Hepatocyte (in vitro differentiated cells): Measurements from ENCODE around the gene NOL9. TPM values are rescaled to one million over a fixed set of nuclear protein-coding genes. Genes with fewer than 3 reads are reported as not detected.

Experiments used
- DNase-seq: peaks from one replicate; pipeline ENCODE4 v3.0.0-alpha.2; 2016; ENCODE audit warnings: low spot score
- H2AFZ ChIP-seq: fragments of 200-600 bp; sonication (generic); 2 replicates; pipeline ENCODE4 v1.6.0; 2016; ENCODE audit warnings: antibody characterized with exemption, mild to moderate bottlenecking
- H3K27ac ChIP-seq: fragments of 200-600 bp; sonication (generic); 2 replicates; pipeline ENCODE4 v1.5.1; 2016; ENCODE audit warnings: mild to moderate bottlenecking
- H3K27me3 ChIP-seq: fragments of 200-600 bp; sonication (generic); 2 replicates; pipeline ENCODE4 v1.6.1; 2016
- H3K36me3 ChIP-seq: fragments of 200-600 bp; sonication (generic); replicated peaks from 2 replicates; pipeline ENCODE4 v1.5.1; 2016; ENCODE audit warnings: low read depth; ENCODE audit not compliant: insufficient read depth
- H3K4me1 ChIP-seq: fragments of 200-600 bp; sonication (generic); 2 replicates; pipeline ENCODE4 v1.5.1; 2016; ENCODE audit warnings: mild to moderate bottlenecking, moderate library complexity; ENCODE audit not compliant: insufficient read depth
- H3K4me2 ChIP-seq: fragments of 200-600 bp; sonication (generic); 2 replicates; pipeline ENCODE4 v1.6.0; 2016
- H3K4me3 ChIP-seq: fragments of 200-600 bp; sonication (generic); 2 replicates; pipeline ENCODE4 v1.5.1; 2016; ENCODE audit warnings: mild to moderate bottlenecking
- H3K79me2 ChIP-seq: fragments of 200-600 bp; sonication (generic); 2 replicates; pipeline ENCODE4 v1.6.0; 2017; ENCODE audit warnings: mild to moderate bottlenecking
- H3K9me2 ChIP-seq: fragments of 200-600 bp; sonication (generic); replicated peaks from 2 replicates; pipeline ENCODE4 v1.6.0; 2017; ENCODE audit warnings: mild to moderate bottlenecking; ENCODE audit not compliant: insufficient read depth
- H3K9me3 ChIP-seq: fragments of 200-600 bp; sonication (generic); 2 replicates; pipeline ENCODE4 v1.5.1; 2016; ENCODE audit warnings: low read depth, mild to moderate bottlenecking
- H4K20me1 ChIP-seq: fragments of 200-600 bp; sonication (generic); 2 replicates; pipeline ENCODE4 v1.6.0; 2016; ENCODE audit warnings: mild to moderate bottlenecking; ENCODE audit not compliant: insufficient read depth, poor library complexity, severe bottlenecking
- EZH2 ChIP-seq: fragments of 200-600 bp; sonication (generic); IDR thresholded peaks from 2 replicates; pipeline ENCODE4 v1.6.1; 2016; ENCODE audit warnings: antibody characterized with exemption, mild to moderate bottlenecking, borderline replicate concordance
- EZH2phosphoT487 ChIP-seq: fragments of 200-600 bp; sonication (generic); IDR thresholded peaks from one replicate; pipeline ENCODE4 v1.6.1; 2018; ENCODE audit warnings: antibody characterized with exemption, mild to moderate bottlenecking, low read depth, moderate library complexity; ENCODE audit not compliant: unreplicated experiment, severe bottlenecking
- WGBS: methylation state at CpG from one replicate; pipeline ENCODE4 v1.1.6; 2016; ENCODE audit warnings: low lambda C conversion rate; ENCODE audit errors: missing lambda C conversion rate; 5-methylcytosine and 5-hydroxymethylcytosine counted together
- polyA plus RNA-seq: library from polyadenylated mRNA; unstranded; fragments of >200 nt; fragmentation: Nextera tagmentation; extraction: Ambion mirVana; gene quantifications from 2 replicates; pipeline ENCODE4 v1.2.1, GENCODE V29; 2016
- total RNA-seq: library from RNA; depleted of rRNA; stranded (reverse); fragments of >200 nt; gene quantifications from 2 replicates; pipeline ENCODE4 v1.2.3, GENCODE V29; 2014
- TF ChIP-seq, protein P1 (sequence below): fragments of 200-600 bp; sonication (generic); IDR thresholded peaks from 2 replicates; pipeline ENCODE4 v1.5.1; 2016; ENCODE audit warnings: antibody characterized with exemption, mild to moderate bottlenecking; ENCODE audit not compliant: poor library complexity

Gene NOL9
- total and polyA plus RNA-seq, 2 experiments from 2014 or later = 13.7 to 21.6 TPM

DNA sequence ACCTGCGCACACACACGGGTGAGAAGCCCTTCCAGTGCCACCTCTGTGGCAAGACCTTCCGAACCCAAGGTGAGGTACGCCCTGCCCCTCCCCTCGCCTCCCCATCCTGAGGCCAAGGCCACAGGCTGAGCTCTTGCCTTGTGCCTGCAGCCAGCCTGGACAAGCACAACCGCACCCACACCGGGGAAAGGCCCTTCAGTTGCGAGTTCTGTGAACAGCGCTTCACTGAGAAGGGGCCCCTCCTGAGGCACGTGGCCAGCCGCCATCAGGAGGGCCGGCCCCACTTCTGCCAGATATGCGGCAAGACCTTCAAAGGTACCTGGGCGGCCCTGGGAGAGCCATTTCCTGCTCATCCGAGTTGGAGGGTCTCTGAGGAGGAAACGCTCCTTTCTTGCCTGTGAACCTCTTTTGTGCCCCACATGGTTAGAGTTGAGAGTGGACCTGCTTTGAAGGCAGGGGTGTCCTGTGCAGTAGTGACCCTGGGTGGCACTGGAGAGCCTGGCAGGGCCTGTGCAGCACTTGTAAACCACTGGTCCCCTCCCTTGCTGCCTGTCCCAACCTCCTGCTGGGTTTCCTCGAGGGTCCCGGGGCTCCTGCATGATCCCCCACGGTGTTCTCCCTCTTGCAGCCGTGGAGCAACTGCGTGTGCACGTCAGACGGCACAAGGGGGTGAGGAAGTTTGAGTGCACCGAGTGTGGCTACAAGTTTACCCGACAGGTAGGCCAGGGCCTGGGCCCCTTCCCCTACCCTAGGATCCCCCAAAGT, 34.0 kb upstream of the NOL9 start:
- no peak overlapping the region for H3K4me2 ChIP-seq
- TF ChIP-seq EZH2 (no peak), EZH2phosphoT487 (no peak)
- TF ChIP-seq, protein P1, sequence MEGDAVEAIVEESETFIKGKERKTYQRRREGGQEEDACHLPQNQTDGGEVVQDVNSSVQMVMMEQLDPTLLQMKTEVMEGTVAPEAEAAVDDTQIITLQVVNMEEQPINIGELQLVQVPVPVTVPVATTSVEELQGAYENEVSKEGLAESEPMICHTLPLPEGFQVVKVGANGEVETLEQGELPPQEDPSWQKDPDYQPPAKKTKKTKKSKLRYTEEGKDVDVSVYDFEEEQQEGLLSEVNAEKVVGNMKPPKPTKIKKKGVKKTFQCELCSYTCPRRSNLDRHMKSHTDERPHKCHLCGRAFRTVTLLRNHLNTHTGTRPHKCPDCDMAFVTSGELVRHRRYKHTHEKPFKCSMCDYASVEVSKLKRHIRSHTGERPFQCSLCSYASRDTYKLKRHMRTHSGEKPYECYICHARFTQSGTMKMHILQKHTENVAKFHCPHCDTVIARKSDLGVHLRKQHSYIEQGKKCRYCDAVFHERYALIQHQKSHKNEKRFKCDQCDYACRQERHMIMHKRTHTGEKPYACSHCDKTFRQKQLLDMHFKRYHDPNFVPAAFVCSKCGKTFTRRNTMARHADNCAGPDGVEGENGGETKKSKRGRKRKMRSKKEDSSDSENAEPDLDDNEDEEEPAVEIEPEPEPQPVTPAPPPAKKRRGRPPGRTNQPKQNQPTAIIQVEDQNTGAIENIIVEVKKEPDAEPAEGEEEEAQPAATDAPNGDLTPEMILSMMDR = no peak
- peaks cover 14% of the 10 kb centered on the region for H3K79me2 ChIP-seq
- peaks cover under 1% of the 10 kb centered on the region for H3K4me1 ChIP-seq
- H3K27ac ChIP-seq = no peak overlapping the region
- H3K27me3 ChIP-seq = no peaks in the 10 kb centered on the region
- no peak overlapping the region for H2AFZ ChIP-seq
- 95% methylated on average over 25 of the region's 25 CpGs for WGBS
- no peak for DNase-seq
- H3K9me2 ChIP-seq = no peaks in the 10 kb centered on the region
- no peaks in the 10 kb centered on the region for H3K36me3 ChIP-seq
- no peaks in the 10 kb centered on the region for H4K20me1 ChIP-seq
- H3K4me3 ChIP-seq = no peak overlapping the region
- H3K9me3 ChIP-seq = no peaks in the 10 kb centered on the region

DNA sequence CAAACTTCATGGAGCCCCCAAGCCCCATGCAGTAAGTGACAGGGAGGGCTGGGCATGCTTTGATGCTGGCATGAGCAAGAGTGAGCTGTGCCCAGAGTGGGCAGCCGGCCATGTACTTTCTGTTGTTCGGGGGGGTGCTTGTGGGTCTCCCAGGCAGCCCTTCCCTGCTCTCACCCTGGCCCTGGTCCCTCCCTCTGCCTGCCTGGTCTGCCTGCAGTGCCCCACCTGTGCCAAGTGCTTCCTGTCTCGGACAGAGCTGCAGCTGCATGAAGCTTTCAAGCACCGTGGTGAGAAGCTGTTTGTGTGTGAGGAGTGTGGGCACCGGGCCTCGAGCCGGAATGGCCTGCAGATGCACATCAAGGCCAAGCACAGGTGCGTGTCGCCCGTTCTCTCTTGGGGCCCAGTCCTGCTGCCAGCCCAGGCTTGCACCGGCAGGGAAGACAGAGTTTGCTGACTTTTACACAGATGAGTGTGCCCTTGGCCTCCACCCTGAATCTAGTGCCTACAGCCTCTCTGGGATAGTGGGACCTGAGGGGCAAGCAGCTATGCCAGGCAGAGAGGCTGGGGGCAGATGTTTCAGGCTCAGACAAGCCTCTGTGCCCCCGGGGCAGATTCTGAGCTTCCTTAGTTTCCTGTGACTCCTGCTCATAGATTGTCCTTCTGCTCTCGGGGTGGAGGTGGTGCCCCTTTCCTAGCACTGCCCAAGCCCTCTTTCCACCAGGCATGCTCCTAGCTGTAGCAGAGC, 33.1 kb upstream of the NOL9 start:
- Histone ChIP-seq H3K79me2 (peaks cover 21% of the 10 kb centered on the region), H3K4me3 (no peak overlapping the region), H2AFZ (no peak overlapping the region), H3K36me3 (no peaks in the 10 kb centered on the region), H3K9me3 (no peaks in the 10 kb centered on the region), H4K20me1 (no peaks in the 10 kb centered on the region), H3K27ac (no peak overlapping the region), H3K4me2 (no peak overlapping the region), H3K4me1 (peaks cover 9% of the 10 kb centered on the region), H3K27me3 (no peaks in the 10 kb centered on the region), H3K9me2 (no peaks in the 10 kb centered on the region)
- no peak for DNase-seq
- TF ChIP-seq EZH2 = no peak
- TF ChIP-seq, protein P1 = no peak
- TF ChIP-seq EZH2phosphoT487 = no peak
- 92% methylated on average over 13 of the region's 13 CpGs for WGBS

GRCh38 chr1:6586404-6586816, 32.1 kb upstream of the NOL9 start:
- Histone ChIP-seq H2AFZ (no peak overlapping the region), H3K27me3 (no peaks in the 10 kb centered on the region), H3K27ac (no peak overlapping the region), H4K20me1 (no peaks in the 10 kb centered on the region), H3K9me3 (no peaks in the 10 kb centered on the region), H3K79me2 (peaks cover 26% of the 10 kb centered on the region), H3K36me3 (no peaks in the 10 kb centered on the region), H3K9me2 (no peaks in the 10 kb centered on the region), H3K4me3 (no peak overlapping the region), H3K4me1 (peaks cover 18% of the 10 kb centered on the region), H3K4me2 (no peak overlapping the region)
- WGBS = 95% methylated on average over 10 of the region's 11 CpGs
- TF ChIP-seq, protein P1 = no peak
- TF ChIP-seq EZH2phosphoT487 (no peak), EZH2 (no peak)
- no peak for DNase-seq
